HL-60 (cell line): Measurements from ENCODE around the gene DPP10.

Experiments used
- DNase-seq, 2 experiments: peaks; one replicate each; pipeline ENCODE4 v3.0.0-alpha.2; 2010 to 2020; ENCODE audit warnings: low read depth in 1 of 2, low spot score in 1 of 2
- H3K27ac ChIP-seq: fragments of 250-450 bp; sonication (Bioruptor Pico); replicated peaks from 2 replicates; pipeline ENCODE4 v1.5.1; 2020; ENCODE audit warnings: mild to moderate bottlenecking, moderate library complexity
- H3K27me3 ChIP-seq: fragments of 250-450 bp; sonication (Bioruptor Pico); 2 replicates; pipeline ENCODE4 v1.5.1; 2021; ENCODE audit warnings: mild to moderate bottlenecking, moderate library complexity; ENCODE audit not compliant: insufficient read depth, poor library complexity, severe bottlenecking
- H3K4me3 ChIP-seq: replicated peaks from 2 replicates; pipeline ENCODE4 v1.5.1; 2011; ENCODE audit warnings: mild to moderate bottlenecking, control low read depth, low read length; ENCODE audit not compliant: insufficient read depth
- CTCF ChIP-seq: IDR thresholded peaks from one replicate; pipeline ENCODE4 v1.5.1; 2011; ENCODE audit warnings: low read length, control low read depth, inconsistent platforms; ENCODE audit not compliant: insufficient read depth
- GABPA ChIP-seq: IDR thresholded peaks from 2 replicates; pipeline ENCODE4 v1.6.1; 2012; ENCODE audit warnings: low read depth
- POLR2AphosphoS5 ChIP-seq: IDR thresholded peaks from 2 replicates; pipeline ENCODE4 v1.6.1; 2012; ENCODE audit warnings: low read depth
- REST ChIP-seq: IDR thresholded peaks from 2 replicates; pipeline ENCODE4 v1.6.1; 2012; ENCODE audit warnings: low read depth; ENCODE audit not compliant: insufficient replicate concordance
- SPI1 ChIP-seq: IDR thresholded peaks from 2 replicates; pipeline ENCODE4 v1.6.1; 2012; ENCODE audit warnings: low read depth, mild to moderate bottlenecking, borderline replicate concordance

Gene DPP10

GRCh38 chr2:115075800-115076199, 633.4 kb downstream of the DPP10 start:
- TF ChIP-seq SPI1 = no peak
- no peak for TF ChIP-seq CTCF
- no peak for TF ChIP-seq REST
- no peak for TF ChIP-seq GABPA
- no peak for TF ChIP-seq POLR2AphosphoS5
- Histone ChIP-seq H3K4me3 (no peak overlapping the region), H3K27me3 (no peaks in the 10 kb centered on the region), H3K27ac (no peak overlapping the region)
- no peak for DNase-seq

- TF ChIP-seq CTCF (no peak), SPI1 (no peak), POLR2AphosphoS5 (no peak), GABPA (no peak), REST (no peak)
- DNase-seq = no peak
- Histone ChIP-seq H3K27ac (no peak overlapping the region), H3K27me3 (no peaks in the 10 kb centered on the region), H3K4me3 (no peak overlapping the region)
Measured at GRCh38 chr2:115077626-115078025, 635.2 kb downstream of the DPP10 start.

- Histone ChIP-seq H3K27ac (no peak overlapping the region), H3K4me3 (no peak overlapping the region), H3K27me3 (no peaks in the 10 kb centered on the region)
- no peak for TF ChIP-seq SPI1
- TF ChIP-seq REST = no peak
- no peak for TF ChIP-seq POLR2AphosphoS5
- no peak for TF ChIP-seq CTCF
- TF ChIP-seq GABPA = no peak
- no peak for DNase-seq
Measured at GRCh38 chr2:115083225-115083624, 640.8 kb downstream of the DPP10 start.
